Urinary bladder (tissue), 4 donors: ENCODE measurements around the gene NEAT1. TPM values are rescaled to one million over a fixed set of nuclear protein-coding genes. Genes with fewer than 3 reads are reported as not detected.
"Not testable (repeated sequence)": the region's sequence is repeated elsewhere in the genome, so short reads cannot be mapped to it uniquely, and the experiment has no call there.

Experiments
- DNase-seq: peaks from one replicate; pipeline ENCODE4 v3.0.0-alpha.2; 2015; ENCODE audit errors: extremely low spot score
- H3K27ac ChIP-seq: one replicate; pipeline ENCODE4 v1.5.1; 2013; ENCODE audit warnings: low read depth, mild to moderate bottlenecking, moderate library complexity
- H3K36me3 ChIP-seq: one replicate; pipeline ENCODE4 v1.6.1; 2013; ENCODE audit warnings: mild to moderate bottlenecking, moderate library complexity; ENCODE audit not compliant: insufficient read depth
- H3K4me1 ChIP-seq: one replicate; pipeline ENCODE4 v1.6.1; 2013; ENCODE audit warnings: mild to moderate bottlenecking, moderate library complexity; ENCODE audit not compliant: insufficient read depth
- H3K4me3 ChIP-seq: one replicate; pipeline ENCODE4 v1.5.1; 2013; ENCODE audit warnings: low read depth, low read length
- WGBS: extraction: QIAGEN DNeasy Blood & Tissue Kit; methylation state at CpG from one replicate; pipeline ENCODE4 v1.1.7; 2013; 5-methylcytosine and 5-hydroxymethylcytosine counted together
- polyA plus RNA-seq: library from polyadenylated mRNA; stranded (reverse); fragments of 200-250 nt; gene quantifications from one replicate; pipeline ENCODE4 v1.2.3, GENCODE V29; 2013
- total RNA-seq: library from RNA; depleted of rRNA; stranded (reverse); fragments of >200 nt; gene quantifications from one replicate; pipeline ENCODE4 v1.2.3, GENCODE V29; 2014
- donor health status: healthy with polysubstance abuse.
- donor health status: healthy.

The NEAT1 gene
- total and polyA plus RNA-seq, 2 donors = 104 to 450 TPM

- Histone ChIP-seq H3K36me3 (peaks cover 4% of the 10 kb centered on the region), H3K4me1 (no peaks in the 10 kb centered on the region), H3K27ac (no peak overlapping the region), H3K4me3 (no peak overlapping the region)
- WGBS = 74% methylated on average over 11 of the region's 11 CpGs
- DNase-seq = no peak
Measured at GRCh38 chr11:65445604-65446445, 23.2 kb downstream of the NEAT1 start.

GRCh38 chr11:65446446-65447277 lies 24.1 kb downstream of the NEAT1 start:
- no peak overlapping the region for H3K27ac ChIP-seq
- H3K4me1 ChIP-seq = no peaks in the 10 kb centered on the region
- peaks cover 4% of the 10 kb centered on the region for H3K36me3 ChIP-seq
- no peak overlapping the region for H3K4me3 ChIP-seq
- 88% methylated on average over 11 of the region's 11 CpGs for WGBS
- no peak for DNase-seq

GRCh38 chr11:65448074-65448417 lies 25.4 kb downstream of the NEAT1 start:
- Histone ChIP-seq H3K4me3 (no peak overlapping the region), H3K36me3 (peaks cover 4% of the 10 kb centered on the region), H3K4me1 (no peaks in the 10 kb centered on the region), H3K27ac (no peak overlapping the region)
- WGBS = 96% methylated on average over 2 of the region's 2 CpGs
- no peak for DNase-seq

GRCh38 chr11:65448418-65449105 lies 26.0 kb downstream of the NEAT1 start:
- H3K4me3 ChIP-seq = no peak overlapping the region
- WGBS = 82% methylated on average over 3 of the region's 3 CpGs
- no peaks in the 10 kb centered on the region for H3K4me1 ChIP-seq
- no peak for DNase-seq
- no peak overlapping the region for H3K27ac ChIP-seq
- H3K36me3 ChIP-seq = peaks cover 4% of the 10 kb centered on the region

GRCh38 chr11:65451301-65451700 lies 28.7 kb downstream of the NEAT1 start:
- H3K4me1 ChIP-seq, H3K27ac ChIP-seq, H3K36me3 ChIP-seq, DNase-seq, H3K4me3 ChIP-seq: not testable (repeated sequence)
- WGBS = 90% methylated on average over 30 of the region's 30 CpGs

GRCh38 chr11:65452259-65452658 lies 29.7 kb downstream of the NEAT1 start:
- H3K4me1 ChIP-seq, DNase-seq, H3K4me3 ChIP-seq, H3K36me3 ChIP-seq, H3K27ac ChIP-seq: not testable (repeated sequence)
- 54% methylated on average over 3 of the region's 3 CpGs for WGBS

- Histone ChIP-seq H3K4me3 (no peak overlapping the region), H3K4me1 (no peaks in the 10 kb centered on the region), H3K27ac (no peak overlapping the region), H3K36me3 (no peaks in the 10 kb centered on the region)
- no peak for DNase-seq
- 41% methylated on average over 8 of the region's 8 CpGs for WGBS
Measured at GRCh38 chr11:65452806-65453490, 30.4 kb downstream of the NEAT1 start.

GRCh38 chr11:65454311-65454695 lies 31.7 kb downstream of the NEAT1 start:
- no peak for DNase-seq
- H3K36me3 ChIP-seq = no peaks in the 10 kb centered on the region
- no peaks in the 10 kb centered on the region for H3K4me1 ChIP-seq
- no peak overlapping the region for H3K27ac ChIP-seq
- peak overlapping the region; percentile 34 for H3K4me3 ChIP-seq
- WGBS = 48% methylated on average over 10 of the region's 10 CpGs

- WGBS = 2% methylated on average over 47 of the region's 47 CpGs
- no peaks in the 10 kb centered on the region for H3K4me1 ChIP-seq
- peak; percentile 56 for DNase-seq
Measured at GRCh38 chr11:65454696-65455456, 32.3 kb downstream of the NEAT1 start.

GRCh38 chr11:65456418-65456817 lies 33.8 kb downstream of the NEAT1 start:
- Histone ChIP-seq H3K4me3 (no peak overlapping the region), H3K27ac (no peak overlapping the region), H3K4me1 (no peaks in the 10 kb centered on the region), H3K36me3 (no peaks in the 10 kb centered on the region)
- 88% methylated on average over 3 of the region's 3 CpGs for WGBS
- no peak for DNase-seq

More at GRCh38 chr11:65454696-65455456, 32.3 kb downstream of the NEAT1 start:
- Histone ChIP-seq H3K27ac (peak overlapping the region; percentile 80), H3K4me3 (peak overlapping the region; percentile 34), H3K36me3 (no peaks in the 10 kb centered on the region)

- no peaks in the 10 kb centered on the region for H3K4me1 ChIP-seq
- no peak for DNase-seq
- H3K36me3 ChIP-seq = no peaks in the 10 kb centered on the region
- H3K4me3 ChIP-seq = no peak overlapping the region
- no peak overlapping the region for H3K27ac ChIP-seq
- WGBS = 81% methylated on average over 7 of the region's 7 CpGs
Measured at GRCh38 chr11:65459552-65459951, 37.0 kb downstream of the NEAT1 start.

- H3K4me1 ChIP-seq, H3K27ac ChIP-seq, DNase-seq, H3K36me3 ChIP-seq, H3K4me3 ChIP-seq: not testable (repeated sequence)
- WGBS = 94% methylated on average over 18 of the region's 18 CpGs
Measured at GRCh38 chr11:65465471-65465870, 42.9 kb downstream of the NEAT1 start.
